ENCODE results near the gene SPATA18. TPM values are rescaled to one million over a fixed set of nuclear protein-coding genes. Genes with fewer than 3 reads are reported as not detected.

Gene SPATA18
- total and polyA plus RNA-seq, 9 of the 15 experiments (the other 6 are each of a cell fraction or from before 2014, with no cell fraction given), result 0.09 TPM; not detected in 8

DNA sequence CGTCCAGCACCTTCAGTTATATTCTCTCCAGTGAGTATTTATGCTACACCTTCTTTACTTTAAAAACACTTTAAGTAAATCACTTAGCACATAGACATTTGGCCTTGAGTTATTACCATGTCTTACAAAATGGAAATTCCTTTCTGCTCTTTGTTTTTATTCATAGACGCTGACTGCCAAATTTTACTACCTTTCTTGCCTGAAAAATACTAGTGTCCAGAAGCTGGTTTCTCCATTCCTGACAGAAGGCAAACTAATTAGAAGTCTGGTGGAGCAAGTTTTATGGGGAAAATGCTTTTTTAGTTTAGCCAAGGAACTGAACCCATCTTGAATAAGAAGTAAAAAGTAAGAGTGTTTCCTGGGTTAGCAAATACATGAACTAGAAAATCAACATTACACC, 65.5 kb downstream of the SPATA18 start (continued):
- TF ChIP-seq, protein P1, sequence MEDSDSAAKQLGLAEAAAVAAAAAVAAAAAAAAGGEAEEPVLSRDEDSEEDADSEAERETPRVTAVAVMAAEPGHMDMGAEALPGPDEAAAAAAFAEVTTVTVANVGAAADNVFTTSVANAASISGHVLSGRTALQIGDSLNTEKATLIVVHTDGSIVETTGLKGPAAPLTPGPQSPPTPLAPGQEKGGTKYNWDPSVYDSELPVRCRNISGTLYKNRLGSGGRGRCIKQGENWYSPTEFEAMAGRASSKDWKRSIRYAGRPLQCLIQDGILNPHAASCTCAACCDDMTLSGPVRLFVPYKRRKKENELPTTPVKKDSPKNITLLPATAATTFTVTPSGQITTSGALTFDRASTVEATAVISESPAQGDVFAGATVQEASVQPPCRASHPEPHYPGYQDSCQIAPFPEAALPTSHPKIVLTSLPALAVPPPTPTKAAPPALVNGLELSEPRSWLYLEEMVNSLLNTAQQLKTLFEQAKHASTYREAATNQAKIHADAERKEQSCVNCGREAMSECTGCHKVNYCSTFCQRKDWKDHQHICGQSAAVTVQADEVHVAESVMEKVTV (CRISPR knock-in tag; IDR thresholded peaks at IDR 0.05), result no peak
- TF ChIP-seq CC2D1A (IDR thresholded peaks at IDR 0.05) (no peak), CXXC5 (CRISPR knock-in tag; IDR thresholded peaks at IDR 0.05) (no peak)
- TF ChIP-seq, protein P2, sequence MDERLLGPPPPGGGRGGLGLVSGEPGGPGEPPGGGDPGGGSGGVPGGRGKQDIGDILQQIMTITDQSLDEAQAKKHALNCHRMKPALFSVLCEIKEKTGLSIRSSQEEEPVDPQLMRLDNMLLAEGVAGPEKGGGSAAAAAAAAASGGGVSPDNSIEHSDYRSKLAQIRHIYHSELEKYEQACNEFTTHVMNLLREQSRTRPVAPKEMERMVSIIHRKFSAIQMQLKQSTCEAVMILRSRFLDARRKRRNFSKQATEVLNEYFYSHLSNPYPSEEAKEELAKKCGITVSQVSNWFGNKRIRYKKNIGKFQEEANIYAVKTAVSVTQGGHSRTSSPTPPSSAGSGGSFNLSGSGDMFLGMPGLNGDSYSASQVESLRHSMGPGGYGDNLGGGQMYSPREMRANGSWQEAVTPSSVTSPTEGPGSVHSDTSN (CRISPR knock-in tag; IDR thresholded peaks at IDR 0.05; ENCODE audit: low read depth), result no peak
- TF ChIP-seq, protein P2 (tag; conservative IDR thresholded peaks at IDR 0.05; ENCODE audit: low read depth), result no peak
- TF ChIP-seq, protein P3, sequence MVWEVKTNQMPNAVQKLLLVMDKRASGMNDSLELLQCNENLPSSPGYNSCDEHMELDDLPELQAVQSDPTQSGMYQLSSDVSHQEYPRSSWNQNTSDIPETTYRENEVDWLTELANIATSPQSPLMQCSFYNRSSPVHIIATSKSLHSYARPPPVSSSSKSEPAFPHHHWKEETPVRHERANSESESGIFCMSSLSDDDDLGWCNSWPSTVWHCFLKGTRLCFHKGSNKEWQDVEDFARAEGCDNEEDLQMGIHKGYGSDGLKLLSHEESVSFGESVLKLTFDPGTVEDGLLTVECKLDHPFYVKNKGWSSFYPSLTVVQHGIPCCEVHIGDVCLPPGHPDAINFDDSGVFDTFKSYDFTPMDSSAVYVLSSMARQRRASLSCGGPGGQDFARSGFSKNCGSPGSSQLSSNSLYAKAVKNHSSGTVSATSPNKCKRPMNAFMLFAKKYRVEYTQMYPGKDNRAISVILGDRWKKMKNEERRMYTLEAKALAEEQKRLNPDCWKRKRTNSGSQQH (CRISPR knock-in tag; IDR thresholded peaks at IDR 0.05), result no peak

All from K562 (cell line).